ENCODE measurements around the gene XPR1. TPM values are rescaled to one million over a fixed set of nuclear protein-coding genes. Genes with fewer than 3 reads are reported as not detected.

Gene XPR1
- total RNA-seq, 2 donors from 2014 or later: 18.6 to 18.9 TPM

DNA sequence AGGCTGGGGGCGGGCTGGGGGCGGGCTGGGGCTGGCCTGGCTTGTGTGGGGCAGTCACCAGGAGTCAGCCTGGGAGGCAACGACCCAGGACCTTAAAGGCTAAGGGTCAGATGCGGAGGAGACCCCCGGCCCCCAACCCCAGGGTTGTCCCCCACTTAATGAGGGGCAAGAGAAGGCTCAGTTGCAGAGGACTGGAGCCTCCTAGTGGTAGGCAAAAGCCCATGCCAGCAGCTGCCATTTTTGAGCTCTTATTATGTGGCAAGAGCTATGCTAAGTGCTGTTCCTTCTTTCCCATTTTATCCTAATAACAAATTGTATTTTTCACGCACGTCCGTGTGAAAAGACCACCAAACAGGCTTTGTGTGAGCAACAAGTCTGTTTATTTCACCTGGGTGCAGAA is 288.9 kb downstream of the XPR1 start:
- peaks cover 32% of the 10 kb centered on the region for H3K27me3 Mint-ChIP-seq
- DNase-seq: no peak
- H3K9me3 ChIP-seq (ENCODE audit: control insufficient read depth, low read length, poor library complexity, severe bottlenecking): no peaks in the 10 kb centered on the region
- H3K4me3 Mint-ChIP-seq: no peak overlapping the region
- no peak overlapping the region for H3K27ac Mint-ChIP-seq
- H3K36me3 Mint-ChIP-seq (ENCODE audit: low read depth): no peaks in the 10 kb centered on the region
- ATAC-seq: no peak
- no peaks in the 10 kb centered on the region for H3K4me1 Mint-ChIP-seq

DNA sequence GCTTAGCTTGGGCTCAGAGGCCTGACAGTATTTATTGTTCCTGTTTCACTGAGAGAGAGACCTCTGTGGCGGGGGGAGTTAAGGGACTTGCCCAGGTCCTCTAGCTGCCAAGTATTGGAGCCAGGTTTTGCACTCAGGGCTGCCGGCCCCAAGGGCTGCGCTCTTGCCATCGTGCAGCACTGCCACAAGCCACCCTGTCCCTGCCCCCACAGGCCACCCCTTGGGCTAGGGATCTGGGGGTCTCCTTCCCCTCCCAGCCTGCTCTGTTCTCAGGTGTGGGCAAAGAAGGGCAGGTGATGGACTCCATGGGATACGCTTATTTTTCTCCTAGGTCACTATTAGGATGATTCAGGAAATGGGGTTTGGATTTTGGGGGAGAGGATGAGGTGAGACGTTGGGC is 289.6 kb downstream of the XPR1 start:
- peaks cover 27% of the 10 kb centered on the region for H3K27me3 Mint-ChIP-seq
- no peak for DNase-seq
- ATAC-seq: no peak
- no peak overlapping the region for H3K4me3 Mint-ChIP-seq
- no peak overlapping the region for H3K27ac Mint-ChIP-seq
- H3K36me3 Mint-ChIP-seq (ENCODE audit: low read depth): no peaks in the 10 kb centered on the region
- H3K9me3 ChIP-seq (ENCODE audit: control insufficient read depth, low read length, poor library complexity, severe bottlenecking): no peaks in the 10 kb centered on the region
- H3K4me1 Mint-ChIP-seq: no peaks in the 10 kb centered on the region

DNA sequence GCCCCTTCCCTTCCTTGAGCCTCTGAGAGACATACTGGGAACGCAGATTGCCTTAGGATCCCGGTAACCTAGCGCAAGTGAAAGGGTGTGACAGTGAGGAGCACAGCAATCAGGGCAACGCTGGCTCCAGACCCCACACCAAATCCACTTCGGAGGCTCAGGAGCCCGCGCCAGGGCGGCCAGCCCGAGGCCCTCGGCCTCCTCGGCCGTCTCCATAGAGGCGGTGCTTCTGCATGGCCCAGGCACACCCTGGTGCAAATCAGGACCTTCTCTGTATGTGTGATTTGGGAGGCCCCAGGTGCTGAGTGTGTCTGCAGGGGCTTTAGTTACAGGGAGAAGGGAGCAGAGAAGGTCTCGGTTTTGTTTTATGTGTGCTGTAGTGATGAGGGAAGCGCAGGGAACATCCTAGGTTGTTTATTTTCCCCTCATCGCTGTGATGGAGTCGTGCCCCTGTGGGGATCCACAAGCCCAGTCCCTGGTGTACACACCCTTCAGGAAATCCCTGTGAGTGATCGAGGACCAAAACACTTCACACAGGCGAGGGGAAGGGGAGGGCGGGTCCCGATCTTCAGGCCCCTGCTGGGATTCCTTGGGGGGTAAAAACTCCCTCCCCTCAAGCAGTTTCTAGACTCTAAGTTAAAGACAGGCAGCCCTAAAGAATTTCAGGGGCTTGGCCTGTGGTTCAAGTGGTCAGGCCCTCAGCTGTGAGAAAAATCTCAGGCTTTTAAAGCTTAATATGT is 290.2 kb downstream of the XPR1 start:
- no peak overlapping the region for H3K27ac Mint-ChIP-seq
- no peak for ATAC-seq
- H3K4me1 Mint-ChIP-seq: no peaks in the 10 kb centered on the region
- H3K27me3 Mint-ChIP-seq: peaks cover 27% of the 10 kb centered on the region
- H3K36me3 Mint-ChIP-seq (ENCODE audit: low read depth): no peaks in the 10 kb centered on the region
- DNase-seq: no peak
- H3K9me3 ChIP-seq (ENCODE audit: control insufficient read depth, low read length, poor library complexity, severe bottlenecking): no peaks in the 10 kb centered on the region
- H3K4me3 Mint-ChIP-seq: no peak overlapping the region

DNA sequence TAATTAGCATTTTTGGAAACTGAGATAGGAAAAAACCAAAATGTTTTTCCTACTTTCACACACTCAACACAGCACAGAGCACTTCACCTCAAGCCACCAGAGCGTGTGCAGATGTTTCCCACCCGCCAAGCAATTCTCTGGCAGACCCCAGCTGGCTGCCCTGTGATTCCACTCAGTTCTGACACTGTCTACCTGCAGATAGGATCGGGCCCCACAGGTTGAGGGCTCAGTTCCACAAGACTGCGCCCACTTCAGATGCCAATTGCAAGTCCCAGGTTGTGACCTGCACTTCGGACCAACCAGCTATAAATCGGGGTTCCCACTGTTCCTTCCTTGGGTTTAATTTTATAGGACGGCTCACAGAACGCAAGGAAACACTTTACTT is 290.8 kb downstream of the XPR1 start:
- Mint-ChIP-seq H3K27me3 (peaks cover 27% of the 10 kb centered on the region), H3K4me1 (peaks cover 2% of the 10 kb centered on the region), H3K4me3 (no peak overlapping the region), H3K36me3 (ENCODE audit: low read depth) (no peaks in the 10 kb centered on the region), H3K27ac (no peak overlapping the region)
- no peaks in the 10 kb centered on the region for H3K9me3 ChIP-seq (ENCODE audit: control insufficient read depth, low read length, poor library complexity, severe bottlenecking)
- ATAC-seq (no peak), DNase-seq (no peak)

DNA sequence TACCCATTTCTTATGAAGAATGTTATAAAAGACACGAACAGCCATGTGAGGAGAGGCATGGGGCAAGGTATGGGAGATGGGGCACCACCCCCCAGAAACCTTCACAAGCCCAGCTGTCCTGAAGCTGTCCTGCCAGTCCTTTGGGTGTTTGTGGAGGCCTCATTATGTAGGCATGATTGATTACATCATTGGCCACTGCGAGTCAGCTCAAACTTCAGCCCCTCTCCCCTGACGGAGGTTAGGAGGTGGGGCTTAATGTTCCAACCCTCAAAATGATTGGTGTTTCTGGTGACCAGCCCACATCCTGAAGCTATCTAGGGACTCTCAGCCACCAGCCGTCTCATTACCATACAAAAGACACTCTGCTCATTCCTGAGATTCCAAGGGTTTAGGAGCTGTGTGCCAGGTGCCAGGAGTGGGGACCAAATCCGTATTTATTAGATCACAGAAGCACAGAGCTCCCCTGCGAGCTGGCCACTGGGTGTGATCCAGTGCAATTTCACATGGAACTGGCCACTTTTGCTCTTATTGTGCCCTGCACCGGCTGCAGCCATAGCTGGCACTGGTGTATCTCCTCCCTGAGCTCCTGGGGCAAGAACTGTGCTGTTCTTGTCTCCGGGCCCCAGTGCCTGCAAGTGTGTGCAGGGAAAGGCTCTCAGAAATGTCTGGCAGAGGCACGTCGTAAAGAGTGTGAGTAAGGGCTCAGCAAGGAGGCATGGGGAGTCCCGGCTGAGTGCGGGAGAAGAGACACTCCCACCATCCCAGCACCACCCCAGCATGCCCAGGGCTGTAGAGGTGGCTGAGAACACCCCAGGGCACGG is 291.4 kb downstream of the XPR1 start:
- no peak for ATAC-seq
- no peak for DNase-seq

DNA sequence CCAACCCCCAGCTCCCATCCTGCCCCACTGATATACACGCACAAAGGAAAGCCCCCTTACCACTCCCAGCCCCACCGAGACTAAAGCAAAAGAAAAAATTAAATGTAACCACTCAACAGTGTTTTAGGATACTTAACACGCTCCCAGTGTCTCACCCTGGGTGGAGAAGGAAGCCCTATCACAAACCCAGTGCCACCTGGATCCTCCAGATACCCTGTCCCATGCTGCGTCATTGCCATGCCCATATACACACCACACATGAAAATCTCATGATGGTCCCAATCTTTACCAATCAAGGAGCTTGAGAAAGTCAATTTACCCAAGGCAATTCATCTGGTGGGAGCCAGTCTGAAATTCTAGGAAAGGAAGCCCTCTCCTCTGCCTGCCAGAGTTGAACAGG is 292.1 kb downstream of the XPR1 start:
- Mint-ChIP-seq H3K27ac (no peak overlapping the region), H3K36me3 (ENCODE audit: low read depth) (no peaks in the 10 kb centered on the region), H3K4me1 (peaks cover 2% of the 10 kb centered on the region), H3K4me3 (no peak overlapping the region), H3K27me3 (peaks cover 27% of the 10 kb centered on the region)
- DNase-seq (no peak), ATAC-seq (no peak)
- H3K9me3 ChIP-seq (ENCODE audit: control insufficient read depth, low read length, poor library complexity, severe bottlenecking): no peaks in the 10 kb centered on the region

More for the DNA sequence above, 291.4 kb downstream of the XPR1 start:
- H3K4me3 Mint-ChIP-seq: no peak overlapping the region
- no peaks in the 10 kb centered on the region for H3K36me3 Mint-ChIP-seq (ENCODE audit: low read depth)
- H3K27ac Mint-ChIP-seq: no peak overlapping the region
- no peaks in the 10 kb centered on the region for H3K9me3 ChIP-seq (ENCODE audit: control insufficient read depth, low read length, poor library complexity, severe bottlenecking)
- H3K27me3 Mint-ChIP-seq: peaks cover 27% of the 10 kb centered on the region
- peaks cover 2% of the 10 kb centered on the region for H3K4me1 Mint-ChIP-seq

DNA sequence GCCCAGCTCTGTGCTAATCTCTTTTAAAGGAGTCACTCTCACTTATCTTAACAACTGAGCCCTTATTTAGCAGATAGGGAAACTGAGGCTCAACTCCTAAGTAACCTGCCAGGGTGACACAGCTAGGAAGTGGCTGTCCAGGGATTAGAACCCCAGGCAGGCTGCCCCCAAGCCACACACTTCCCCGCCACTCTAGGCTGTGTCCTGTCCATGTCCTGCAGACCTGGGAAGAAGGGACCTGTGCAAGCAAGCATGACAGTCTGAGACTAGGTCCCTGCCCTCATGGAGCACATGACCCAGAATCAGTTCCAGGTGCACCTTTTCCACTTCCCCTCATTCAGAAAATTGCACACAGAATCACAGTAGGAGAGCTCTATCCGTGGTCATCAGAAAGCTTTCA is 293.1 kb downstream of the XPR1 start:
- no peaks in the 10 kb centered on the region for H3K9me3 ChIP-seq (ENCODE audit: control insufficient read depth, low read length, poor library complexity, severe bottlenecking)
- ATAC-seq (no peak), DNase-seq (no peak)
- H3K4me3 Mint-ChIP-seq: no peak overlapping the region
- peaks cover 2% of the 10 kb centered on the region for H3K4me1 Mint-ChIP-seq
- no peaks in the 10 kb centered on the region for H3K36me3 Mint-ChIP-seq (ENCODE audit: low read depth)
- H3K27me3 Mint-ChIP-seq: peaks cover 27% of the 10 kb centered on the region
- no peak overlapping the region for H3K27ac Mint-ChIP-seq

DNA sequence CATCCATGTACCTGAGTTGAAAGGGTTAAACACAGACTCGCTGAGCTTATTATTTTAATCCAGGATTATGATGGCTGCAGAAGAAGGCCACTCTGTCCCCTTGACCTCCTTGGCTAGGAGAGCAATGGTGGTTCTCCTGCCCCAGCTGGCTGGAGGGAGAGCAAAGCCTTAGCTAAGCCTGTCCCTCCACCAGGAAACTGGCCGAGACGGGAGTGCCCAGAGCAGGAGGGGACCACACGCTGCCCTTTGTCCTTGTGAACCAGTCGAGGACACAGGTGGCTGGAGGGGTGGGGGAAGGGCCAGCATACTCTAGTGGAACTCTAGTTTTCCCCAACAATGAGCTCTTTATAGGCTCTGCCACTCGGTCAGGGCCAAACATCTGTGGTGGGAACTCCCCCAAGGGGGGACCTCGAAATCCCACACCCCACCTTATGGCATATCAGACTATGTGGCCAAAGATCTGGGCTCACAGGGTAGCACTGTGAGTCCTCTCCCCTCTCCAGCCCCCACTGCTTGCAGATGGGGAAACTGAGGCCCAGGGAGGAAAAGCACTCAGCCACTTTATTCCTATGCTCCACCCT is 293.7 kb downstream of the XPR1 start:
- H3K4me3 Mint-ChIP-seq: no peak overlapping the region
- no peaks in the 10 kb centered on the region for H3K9me3 ChIP-seq (ENCODE audit: control insufficient read depth, low read length, poor library complexity, severe bottlenecking)
- DNase-seq (no peak), ATAC-seq (no peak)
- H3K27ac Mint-ChIP-seq: no peak overlapping the region
- no peaks in the 10 kb centered on the region for H3K36me3 Mint-ChIP-seq (ENCODE audit: low read depth)
- peaks cover 27% of the 10 kb centered on the region for H3K27me3 Mint-ChIP-seq
- H3K4me1 Mint-ChIP-seq: peaks cover 2% of the 10 kb centered on the region

DNA sequence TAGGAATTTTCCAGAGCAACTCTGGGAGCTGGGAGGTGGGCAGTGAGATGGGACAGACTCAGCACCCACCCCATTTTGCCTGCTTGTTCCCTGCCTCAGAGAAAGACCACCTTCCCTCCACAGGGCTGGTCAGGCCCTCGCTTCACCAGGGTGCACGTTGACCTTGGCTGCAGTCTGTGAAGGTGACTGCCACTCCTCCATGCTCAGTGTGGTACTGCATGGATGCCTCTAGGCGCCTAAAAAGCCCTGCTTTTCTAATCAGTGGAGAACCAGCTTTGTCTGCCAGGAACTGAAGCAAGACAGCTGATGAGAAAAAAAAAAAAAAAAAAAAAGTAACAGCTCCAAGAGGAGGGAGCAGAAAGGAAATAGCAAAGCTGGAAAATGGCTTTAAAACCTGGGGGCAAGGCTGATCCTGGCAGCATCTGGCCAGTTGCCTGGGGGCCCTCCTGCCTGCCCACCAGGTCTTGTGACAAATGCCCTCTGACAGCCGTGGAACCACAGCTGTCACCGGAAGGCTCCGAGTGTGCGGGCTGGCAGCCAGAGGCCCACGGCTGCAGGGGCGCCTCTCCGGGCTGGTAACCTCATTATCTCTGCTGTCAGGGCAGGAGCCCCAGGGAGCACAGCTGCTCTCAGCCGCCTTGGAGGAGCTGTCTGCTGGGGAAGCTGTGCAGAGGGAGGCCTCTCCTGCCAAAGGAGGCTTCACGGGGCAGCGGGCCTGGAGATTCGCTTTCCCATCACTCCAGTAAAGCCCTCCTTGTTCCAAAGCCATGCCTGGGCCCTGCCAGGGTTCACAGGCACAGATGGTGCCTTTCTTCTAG is 294.6 kb downstream of the XPR1 start:
- H3K9me3 ChIP-seq (ENCODE audit: control insufficient read depth, low read length, poor library complexity, severe bottlenecking): no peaks in the 10 kb centered on the region
- no peak overlapping the region for H3K27ac Mint-ChIP-seq
- H3K27me3 Mint-ChIP-seq: peaks cover 25% of the 10 kb centered on the region
- no peak overlapping the region for H3K4me3 Mint-ChIP-seq
- ATAC-seq (no peak), DNase-seq (no peak)
- peaks cover 2% of the 10 kb centered on the region for H3K4me1 Mint-ChIP-seq
- no peaks in the 10 kb centered on the region for H3K36me3 Mint-ChIP-seq (ENCODE audit: low read depth)

DNA sequence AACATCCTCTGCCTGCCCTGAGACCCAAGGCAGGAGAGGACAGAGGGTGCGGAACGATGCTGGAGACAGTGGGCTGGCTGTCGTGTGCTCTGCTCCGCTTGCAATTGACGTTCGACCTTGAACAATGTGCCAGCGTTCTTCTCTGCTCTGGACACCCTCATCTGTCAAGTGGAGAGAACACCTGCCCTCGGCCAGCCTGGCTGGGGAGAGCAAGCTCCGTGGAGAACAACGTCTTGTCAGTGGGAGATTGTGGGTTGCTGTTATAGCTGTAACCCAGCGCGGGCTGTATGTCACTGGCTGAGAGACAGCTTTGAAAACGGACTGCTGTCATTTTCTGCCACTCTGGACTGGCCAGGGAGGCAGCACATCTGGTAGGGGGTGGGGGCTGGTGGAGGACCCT is 295.5 kb downstream of the XPR1 start:
- H3K27ac Mint-ChIP-seq: no peak overlapping the region
- ATAC-seq (no peak), DNase-seq (no peak)
- H3K9me3 ChIP-seq (ENCODE audit: control insufficient read depth, low read length, poor library complexity, severe bottlenecking): no peaks in the 10 kb centered on the region
- no peaks in the 10 kb centered on the region for H3K36me3 Mint-ChIP-seq (ENCODE audit: low read depth)
- H3K4me1 Mint-ChIP-seq: peaks cover 2% of the 10 kb centered on the region
- H3K4me3 Mint-ChIP-seq: no peak overlapping the region
- peaks cover 19% of the 10 kb centered on the region for H3K27me3 Mint-ChIP-seq

DNA sequence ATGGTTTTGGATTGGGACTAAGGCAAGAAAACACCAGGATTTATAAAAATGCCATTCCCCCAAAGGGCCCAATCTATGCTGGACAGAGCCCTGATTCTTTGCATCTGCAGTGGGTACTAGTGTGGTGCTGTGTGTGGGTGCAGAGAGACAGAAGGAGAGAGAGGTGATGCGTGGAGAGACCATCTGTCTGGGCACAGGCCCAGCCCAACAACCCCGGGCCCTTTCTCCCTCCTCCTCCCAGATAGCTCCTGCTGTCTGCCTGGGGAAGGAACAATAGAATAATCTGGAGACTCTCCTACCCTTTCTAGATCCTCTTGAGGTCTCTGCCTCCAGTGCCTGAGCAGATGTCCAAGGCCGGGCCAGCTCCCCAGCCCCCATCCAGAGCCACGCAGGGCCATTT is 296.0 kb downstream of the XPR1 start:
- Mint-ChIP-seq H3K4me1 (peaks cover 2% of the 10 kb centered on the region), H3K27me3 (peaks cover 19% of the 10 kb centered on the region), H3K36me3 (ENCODE audit: low read depth) (no peaks in the 10 kb centered on the region), H3K4me3 (no peak overlapping the region), H3K27ac (no peak overlapping the region)
- DNase-seq: no peak
- no peaks in the 10 kb centered on the region for H3K9me3 ChIP-seq (ENCODE audit: control insufficient read depth, low read length, poor library complexity, severe bottlenecking)
- no peak for ATAC-seq

DNA sequence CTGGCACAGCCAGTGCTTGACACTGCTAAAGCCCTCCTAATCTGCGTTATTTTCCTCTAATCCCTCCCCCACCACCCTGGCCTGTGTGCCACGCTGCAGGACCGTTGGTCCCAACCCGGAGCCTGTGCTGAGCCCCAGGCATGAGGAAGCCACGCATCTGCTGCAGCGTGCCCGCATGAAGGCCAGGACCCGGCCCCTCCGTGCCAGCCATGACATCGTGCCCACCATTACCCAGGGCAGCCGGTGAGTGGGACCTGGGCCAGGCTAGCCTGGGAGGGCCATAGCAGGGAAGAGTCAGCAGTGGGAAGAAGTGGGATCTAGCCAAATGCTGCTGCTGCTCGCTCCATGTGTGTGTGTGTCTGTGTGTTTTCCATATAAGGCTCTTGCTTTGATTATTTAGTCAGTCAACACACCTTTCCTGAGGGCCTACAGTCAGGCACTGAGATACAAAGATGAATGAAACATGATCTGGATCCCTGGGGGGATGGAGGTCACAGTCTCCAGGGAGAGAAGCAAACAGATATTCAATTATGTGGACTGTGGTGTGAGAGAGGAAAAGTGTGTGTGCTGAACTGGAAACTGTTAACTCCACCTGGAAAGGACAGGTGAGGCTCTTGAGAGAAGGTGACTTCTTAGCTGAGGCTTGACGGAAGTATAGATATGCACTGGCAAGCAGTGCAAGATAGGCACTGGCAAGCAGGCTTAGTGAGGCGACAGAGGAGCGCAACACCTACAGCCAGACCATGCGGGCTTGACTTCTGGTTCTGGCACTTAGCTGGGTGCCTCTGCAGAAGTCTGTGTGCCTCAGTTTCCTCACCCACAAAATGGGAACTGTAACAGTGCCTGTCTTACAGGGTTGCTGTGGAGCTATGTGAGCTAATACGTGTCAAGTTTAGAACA is 296.8 kb downstream of the XPR1 start:
- H3K9me3 ChIP-seq (ENCODE audit: control insufficient read depth, low read length, poor library complexity, severe bottlenecking): no peaks in the 10 kb centered on the region
- H3K4me1 Mint-ChIP-seq: peaks cover 7% of the 10 kb centered on the region
- H3K4me3 Mint-ChIP-seq: no peak overlapping the region
- DNase-seq: no peak
- H3K36me3 Mint-ChIP-seq (ENCODE audit: low read depth): no peaks in the 10 kb centered on the region
- H3K27ac Mint-ChIP-seq: no peak overlapping the region
- peaks cover 14% of the 10 kb centered on the region for H3K27me3 Mint-ChIP-seq
- no peak for ATAC-seq

Data from T-helper 17 cell (primary cell).